HG03432 (cell line): ENCODE measurements around the gene SP2.
"Not testable (repeated sequence)": the region's sequence is repeated elsewhere in the genome, so short reads cannot be mapped to it uniquely, and the experiment has no call there.

ENCODE experiments used
- ATAC-seq: cut with Tn5 transposase; IDR thresholded peaks from one replicate; pipeline ENCODE4 v1.9.1; 2021; ENCODE audit warnings: mild to moderate bottlenecking, moderate library complexity; ENCODE audit not compliant: unreplicated experiment

The SP2 gene

DNA sequence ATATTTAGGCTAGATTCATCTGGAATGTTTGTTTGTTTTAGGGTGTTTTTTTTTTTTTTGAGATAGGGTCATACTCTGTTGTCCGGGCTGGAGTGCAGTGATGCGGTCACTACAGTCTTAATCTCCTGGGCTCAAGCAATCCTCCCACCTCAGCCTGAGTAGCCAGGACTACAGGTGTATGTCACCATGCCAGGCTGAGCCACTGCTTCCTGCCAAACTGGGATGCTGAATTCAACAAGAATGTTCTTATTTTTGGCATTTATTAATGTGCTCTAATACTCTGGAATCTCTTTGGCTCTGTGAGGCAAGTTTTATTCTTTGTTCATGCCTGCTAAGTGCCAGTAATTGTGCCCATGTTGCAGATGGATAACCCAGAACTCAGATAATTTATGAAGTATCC is 21.5 kb downstream of the SP2 start:
- ATAC-seq, result no peak

DNA sequence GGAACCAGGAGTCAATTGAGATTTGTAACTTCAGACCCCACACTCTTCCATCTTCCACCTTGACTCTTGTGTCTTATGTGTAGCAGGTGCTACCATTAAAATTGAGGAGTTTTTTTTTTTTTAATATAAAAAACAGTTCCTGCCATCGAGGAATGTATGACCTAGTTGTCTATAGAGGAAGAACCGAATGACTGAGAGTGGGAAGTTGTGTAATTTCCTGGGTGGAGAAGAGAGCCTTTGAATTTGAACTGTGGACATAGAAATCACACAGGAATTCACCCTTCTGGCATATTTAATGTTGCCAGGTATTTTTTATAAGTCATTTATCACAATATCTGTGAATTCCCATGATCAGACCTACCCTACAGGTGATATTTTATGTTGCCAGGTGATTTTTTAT is 22.0 kb downstream of the SP2 start:
- no peak for ATAC-seq

DNA sequence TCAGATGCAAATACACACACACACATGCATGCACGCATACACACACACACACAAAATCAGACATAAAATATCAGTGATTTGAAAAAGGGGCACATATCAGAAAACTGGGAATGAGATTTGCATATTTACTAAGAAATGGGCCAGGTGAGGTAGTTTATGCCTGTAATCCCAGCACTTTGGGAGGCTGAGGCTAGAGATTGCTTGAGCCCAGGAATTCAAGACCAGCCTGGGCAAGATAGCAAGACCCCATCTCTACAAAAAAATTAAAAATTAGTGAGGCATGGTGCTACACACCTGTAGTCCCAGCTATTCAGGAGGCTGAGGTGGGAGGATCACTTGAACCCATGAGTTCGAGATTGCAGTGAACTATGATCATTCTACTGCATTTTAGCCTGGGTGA is 23.0 kb downstream of the SP2 start:
- ATAC-seq, result no peak

DNA sequence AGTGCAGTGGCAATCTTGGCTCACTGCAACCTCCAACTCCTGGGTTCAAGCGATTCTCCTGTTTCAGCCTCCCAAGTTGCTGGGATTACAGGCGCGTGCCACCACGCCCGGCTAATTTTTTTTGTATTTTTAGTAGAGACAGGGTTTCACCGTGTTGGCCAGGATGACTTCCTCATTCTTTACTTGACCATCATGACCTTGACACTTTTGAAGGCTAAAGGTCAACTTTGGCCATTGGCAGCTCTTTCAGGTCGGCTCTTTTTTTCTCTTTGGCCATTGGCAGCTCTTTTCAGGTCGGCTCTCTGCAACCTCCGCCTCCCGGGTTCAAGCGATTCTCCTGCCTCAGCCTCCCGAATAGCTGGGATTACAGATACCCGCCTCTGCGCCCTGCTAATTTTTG is 23.9 kb downstream of the SP2 start:
- ATAC-seq, result not testable (repeated sequence)

DNA sequence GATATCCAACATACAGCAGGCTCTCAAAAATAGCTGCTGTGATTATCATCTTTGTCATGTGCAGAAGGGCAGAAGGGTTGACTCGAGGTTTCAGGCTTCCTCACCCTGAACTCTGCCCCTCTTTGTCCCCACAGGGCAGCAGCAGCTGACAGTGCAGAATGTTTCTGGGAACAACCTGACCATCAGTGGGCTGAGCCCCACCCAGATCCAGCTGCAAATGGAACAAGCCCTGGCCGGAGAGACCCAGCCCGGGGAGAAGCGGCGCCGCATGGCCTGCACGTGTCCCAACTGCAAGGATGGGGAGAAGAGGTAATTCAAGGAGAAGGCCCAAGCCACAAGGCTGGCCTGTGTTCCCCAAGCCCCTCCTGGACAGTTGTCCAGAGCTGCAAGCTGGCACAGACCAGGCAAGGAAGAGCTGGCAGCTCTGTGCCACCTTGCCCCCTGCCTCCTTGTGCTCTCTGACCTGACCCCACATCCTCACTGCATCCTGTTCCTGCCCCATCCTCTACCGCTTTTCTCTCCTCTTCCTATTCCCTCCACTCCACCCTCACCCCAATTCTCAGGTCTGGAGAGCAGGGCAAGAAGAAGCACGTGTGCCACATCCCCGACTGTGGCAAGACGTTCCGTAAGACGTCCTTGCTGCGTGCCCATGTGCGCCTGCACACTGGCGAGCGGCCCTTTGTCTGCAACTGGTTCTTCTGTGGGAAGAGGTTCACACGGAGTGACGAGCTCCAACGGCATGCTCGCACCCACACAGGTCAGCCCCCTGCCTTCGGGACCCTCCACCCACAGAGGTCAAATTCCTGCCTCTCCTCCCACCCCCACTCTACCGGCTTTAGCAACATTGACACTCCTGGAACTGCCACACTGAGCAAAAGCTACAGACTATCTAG is 29.0 kb downstream of the SP2 start:
- ATAC-seq, result no peak

DNA sequence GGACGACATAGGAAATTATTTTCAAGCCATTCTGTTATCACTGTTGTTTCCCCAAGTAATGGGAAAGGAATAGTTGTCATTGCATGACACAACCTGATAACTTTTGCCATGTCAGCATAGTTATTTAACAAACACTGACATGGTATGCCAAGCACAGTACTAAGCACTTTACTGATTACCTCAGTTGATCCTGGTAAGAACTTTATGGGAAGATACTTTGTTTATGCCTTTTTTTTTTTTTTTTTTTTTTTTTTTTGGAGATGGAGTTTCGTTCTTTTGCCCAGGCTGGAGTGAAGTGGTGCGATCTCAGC is 29.6 kb downstream of the SP2 start:
- ATAC-seq, result no peak

DNA sequence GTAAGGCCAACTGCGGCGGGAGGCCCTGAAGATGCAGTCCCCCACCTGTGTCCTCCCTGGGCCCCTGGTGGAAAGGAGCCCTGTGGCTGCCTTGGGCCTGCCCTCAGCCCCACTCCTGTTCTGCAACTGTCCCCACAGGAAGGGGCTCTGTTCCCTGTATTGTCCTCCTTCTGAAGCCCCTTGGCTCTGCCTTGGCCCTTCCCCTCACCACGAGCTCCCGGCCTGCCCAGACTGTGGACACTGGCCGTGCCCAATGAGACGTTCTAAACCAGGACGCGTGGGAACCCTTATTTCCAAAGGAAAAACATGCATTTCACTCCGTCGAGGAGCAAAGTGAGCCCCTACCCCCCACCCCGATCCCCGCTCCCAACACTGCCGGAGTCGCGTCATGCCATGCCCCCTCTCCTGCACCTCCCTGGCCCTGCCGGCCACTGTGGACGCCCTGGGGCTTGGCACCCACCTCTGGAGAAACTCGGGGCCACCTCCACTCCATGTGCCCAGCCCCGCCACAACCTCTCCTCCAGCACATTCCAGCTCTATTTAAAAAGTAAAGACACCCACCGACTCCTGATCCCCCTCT is 31.9 kb downstream of the SP2 start:
- ATAC-seq, result no peak

DNA sequence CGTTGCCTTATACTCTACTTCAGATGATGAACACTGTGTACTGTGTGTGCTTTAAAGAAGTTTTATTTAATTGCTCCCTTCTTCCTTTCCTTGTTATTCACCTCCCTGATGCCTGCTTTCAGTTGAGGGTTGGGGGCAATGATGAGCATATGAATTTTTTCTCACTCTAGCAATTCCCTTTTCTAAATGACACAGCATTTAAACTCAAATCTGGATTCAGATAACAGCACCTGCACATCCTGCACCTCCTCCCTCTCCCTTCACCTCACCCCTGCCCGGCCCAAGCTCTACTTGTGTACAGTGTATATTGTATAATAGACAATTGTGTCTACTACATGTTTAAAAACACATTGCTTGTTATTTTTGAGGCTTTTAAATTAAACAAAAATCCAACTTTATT is 32.4 kb downstream of the SP2 start:
- no peak for ATAC-seq

DNA sequence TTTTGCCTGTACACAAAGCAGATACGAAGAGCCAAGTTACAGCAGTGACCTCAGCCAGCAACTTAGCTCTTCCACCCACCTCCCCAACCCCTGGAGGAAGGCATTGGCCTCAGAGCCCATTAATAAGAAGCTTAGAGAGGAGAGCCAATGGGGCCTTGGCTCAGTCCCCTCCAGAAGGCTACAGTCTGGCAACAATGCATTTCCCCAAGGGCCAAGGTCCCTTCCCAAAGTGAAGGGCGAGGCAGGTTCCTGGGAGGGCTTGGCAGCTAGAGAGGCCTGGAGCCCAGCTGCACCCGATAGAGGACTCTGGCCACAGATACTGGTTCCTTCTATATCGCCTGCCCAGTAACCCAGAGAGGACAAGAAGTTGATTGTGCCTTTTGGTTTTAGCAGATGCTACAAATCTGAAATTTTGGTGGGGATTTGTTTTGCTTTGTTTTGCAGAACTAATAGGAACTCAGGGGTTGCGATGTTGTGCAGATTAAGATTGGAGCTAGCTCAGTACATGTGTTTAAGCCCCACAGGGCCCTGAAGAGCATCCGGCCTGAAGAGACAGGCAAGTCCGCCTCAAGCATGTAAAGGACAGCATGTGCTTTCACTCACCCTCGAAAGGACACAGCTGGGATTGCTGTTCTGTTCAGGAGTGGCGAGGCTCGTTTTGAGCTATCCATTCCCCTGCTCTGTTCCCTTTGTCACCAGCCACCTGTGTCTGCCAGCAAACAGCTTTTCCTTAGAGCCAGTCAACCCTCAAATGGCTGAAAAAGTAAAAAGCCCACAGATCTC is 33.4 kb downstream of the SP2 start:
- ATAC-seq, result no peak

DNA sequence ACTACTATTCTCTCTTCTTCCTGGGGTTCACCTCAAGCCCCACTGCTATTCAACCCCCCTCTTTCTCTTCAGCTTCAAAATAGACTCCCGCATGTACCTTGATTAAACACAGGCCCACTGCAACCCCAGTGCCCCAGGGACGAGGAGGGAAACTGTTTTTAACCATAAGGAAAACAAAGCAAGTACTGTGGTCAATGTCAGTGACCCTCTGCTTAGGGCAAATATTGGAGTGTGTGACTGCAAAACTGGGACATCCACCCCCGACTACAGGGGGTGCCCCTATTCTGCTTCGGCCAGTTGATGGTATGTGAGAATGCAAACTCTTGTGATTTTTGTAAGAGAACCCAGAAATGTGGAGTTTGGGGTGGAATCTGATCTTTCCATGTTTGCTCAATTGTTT is 35.8 kb downstream of the SP2 start:
- ATAC-seq, result no peak

DNA sequence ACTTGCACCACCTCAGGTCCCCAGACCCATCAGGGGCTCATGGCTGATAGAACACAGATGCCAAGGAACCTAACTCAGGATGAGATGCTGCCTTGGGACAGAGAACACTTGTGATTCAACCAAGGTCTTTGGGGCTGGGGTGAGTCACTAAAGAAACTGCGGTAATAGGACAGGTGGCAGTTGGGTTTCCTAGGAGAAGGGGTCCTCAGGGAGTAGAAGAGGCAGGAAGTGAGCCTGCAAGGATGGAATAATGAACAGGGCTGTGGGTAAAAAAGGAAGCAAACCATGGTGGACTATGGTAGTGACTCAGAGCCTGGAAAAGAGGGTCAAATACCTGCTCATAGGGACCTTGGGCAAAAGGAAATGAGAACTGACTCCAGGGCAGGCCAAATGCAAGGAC is 38.8 kb downstream of the SP2 start:
- ATAC-seq, result no peak

DNA sequence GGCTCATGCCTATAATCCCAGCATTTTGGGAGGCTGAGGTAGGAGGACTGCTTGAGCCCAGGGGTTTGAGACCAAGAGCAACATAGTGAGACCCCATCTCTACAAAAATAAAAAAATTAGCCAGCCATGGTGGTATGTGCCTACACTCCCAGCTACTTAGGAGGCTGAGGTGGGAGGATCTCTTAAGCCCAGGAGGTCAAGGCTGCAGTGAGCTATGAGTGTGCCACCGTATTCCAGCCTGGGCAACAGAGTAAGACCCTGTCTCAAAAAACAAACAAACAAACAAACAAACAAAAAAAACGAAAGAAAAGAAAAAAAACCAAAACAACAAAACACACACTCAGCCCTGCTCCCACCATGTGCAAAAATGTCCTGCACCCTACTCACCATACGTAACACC is 39.4 kb downstream of the SP2 start:
- not testable (repeated sequence) for ATAC-seq

DNA sequence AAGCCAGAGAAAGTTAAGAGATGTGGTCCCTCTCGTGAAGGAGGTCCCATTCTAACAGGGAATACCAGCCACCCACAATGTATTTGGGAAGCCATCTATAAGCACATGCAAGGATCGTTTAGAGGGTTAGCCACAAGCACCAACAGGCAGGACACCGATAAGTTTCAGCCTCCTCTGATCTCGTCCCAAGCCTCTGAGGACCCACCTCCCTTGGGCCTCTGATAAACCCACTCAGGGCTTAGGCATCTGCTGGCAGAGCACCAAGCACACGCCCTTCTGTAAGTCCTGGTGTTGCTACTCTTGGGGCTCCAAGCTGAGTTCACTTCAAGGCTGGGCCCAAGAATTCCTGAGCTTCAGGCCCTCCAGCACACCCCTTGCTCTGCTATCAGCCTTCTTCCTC is 39.9 kb downstream of the SP2 start:
- ATAC-seq, result no peak

DNA sequence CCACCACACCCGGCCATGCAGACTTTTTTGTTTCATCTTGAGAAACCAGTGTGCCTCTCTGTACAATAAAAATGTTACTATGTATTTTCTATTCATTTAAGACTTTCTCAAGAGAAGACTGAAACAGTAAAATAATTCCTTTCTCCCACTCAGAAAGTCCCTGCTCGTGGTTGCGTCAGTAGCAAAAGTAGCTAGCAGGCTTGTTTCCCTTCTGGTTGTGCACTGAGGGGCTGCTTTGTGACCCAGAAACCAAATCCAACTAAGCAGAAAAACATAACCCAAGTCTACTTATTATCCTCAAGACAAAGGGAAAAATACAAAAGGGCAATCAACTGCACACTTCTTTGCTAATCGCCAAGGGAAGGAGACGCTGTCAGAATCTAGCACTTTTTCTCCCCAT is 41.9 kb downstream of the SP2 start:
- no peak for ATAC-seq

DNA sequence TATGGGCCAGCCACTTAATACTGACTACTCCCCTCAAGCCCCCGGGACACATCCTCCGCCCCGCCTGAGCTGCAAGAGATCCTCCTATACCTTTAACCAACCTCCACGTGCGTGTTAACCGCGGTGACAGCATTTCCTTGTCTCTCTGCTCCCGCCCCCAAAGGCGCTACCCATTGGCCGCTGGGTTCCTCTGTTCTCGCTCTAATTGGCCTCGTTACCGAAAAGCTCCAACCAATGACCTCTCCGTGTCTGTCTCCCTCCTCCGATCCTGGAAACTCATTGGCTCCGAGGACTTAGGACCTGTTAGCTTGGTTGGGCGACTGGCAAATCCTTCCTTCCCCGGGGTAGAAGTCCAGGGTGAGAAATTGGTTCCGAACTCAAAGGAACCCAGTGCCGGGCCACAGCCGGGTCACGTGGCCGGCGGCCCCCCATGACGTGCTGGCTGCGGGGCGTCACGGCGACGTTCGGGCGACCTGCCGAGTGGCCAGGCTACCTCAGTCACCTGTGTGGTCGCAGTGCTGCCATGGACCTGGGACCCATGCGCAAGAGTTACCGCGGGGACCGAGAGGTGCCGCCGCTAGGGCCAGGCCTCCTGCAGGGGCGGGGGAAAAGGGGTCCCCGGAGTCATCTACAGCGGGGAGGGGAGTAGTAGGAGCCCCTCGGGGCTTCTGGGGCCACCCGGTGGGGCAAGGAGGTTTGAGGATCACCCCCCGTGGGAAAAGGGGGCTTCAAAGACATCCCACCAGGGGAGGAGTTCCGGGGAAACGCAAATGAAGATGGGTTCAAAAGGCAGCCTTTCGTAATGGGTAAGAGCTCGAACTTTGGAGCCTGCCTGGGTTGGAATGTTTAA is 45.4 kb downstream of the SP2 start, which contains the start of gene PNPO:
Gene PNPO (plus strand): TSS at position 326 of the 850 bp plus-strand sequence. CDS start 105 bp downstream, at position 431.
- ATAC-seq, result peak; percentile 88

DNA sequence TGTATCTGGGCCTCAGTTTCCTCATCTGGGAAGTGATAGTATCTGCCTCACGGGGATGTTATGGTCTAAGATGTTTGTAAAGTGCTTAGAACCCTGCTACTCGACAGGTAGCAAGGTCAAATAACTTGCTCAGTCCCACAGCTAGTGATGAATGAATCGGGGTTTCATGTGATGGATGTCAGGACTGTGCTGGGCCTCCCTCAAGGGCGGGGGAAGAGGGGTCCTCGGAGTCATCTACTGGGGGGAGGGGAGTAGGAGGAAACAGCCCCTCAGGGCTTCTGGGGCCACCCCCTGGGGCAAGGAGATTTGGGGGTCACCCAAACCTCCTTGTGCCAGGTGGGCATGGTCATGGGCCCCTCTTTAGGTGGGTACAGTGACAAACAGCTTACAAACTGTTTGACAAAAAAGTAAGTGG is 46.1 kb downstream of the SP2 start:
- no peak for ATAC-seq

DNA sequence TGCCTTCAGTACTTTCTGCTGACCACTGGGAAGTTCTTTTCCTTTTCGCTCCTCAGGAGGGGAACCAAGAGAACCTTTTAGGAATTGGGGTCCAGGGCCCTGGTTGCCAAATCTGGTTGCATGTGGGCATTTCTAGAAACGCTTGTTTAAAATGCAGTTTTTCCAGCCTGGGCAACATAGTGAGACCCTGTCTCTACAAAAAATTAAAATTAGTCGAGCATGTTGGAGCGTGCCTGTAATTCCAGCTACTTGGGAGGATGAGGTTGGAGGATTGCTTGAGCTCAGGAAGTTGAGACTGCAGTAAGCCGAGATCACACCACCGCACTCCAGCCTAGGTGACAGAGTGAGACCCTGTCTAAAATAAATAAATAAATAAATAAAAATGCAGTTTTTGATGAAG is 46.5 kb downstream of the SP2 start:
- no peak for ATAC-seq

DNA sequence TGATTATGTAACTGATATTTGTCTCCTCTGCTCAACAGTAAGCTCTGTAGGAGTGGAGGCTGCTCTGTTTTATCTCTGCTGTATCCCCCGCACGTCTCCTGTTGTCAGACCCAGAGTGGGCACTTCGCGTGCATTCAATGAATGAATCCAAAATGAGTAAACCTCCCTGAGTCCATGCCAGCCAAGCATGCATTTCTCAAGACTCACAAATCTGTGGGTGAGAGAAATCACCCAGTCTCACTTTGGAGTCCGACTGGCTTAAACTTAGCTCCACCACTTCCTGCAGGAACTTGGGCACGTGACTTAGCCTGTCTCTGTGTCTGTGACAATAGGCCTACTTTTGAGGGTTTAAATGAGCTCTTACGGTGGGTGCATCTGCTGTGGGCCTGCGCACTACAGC is 49.0 kb downstream of the SP2 start:
- ATAC-seq, result no peak

DNA sequence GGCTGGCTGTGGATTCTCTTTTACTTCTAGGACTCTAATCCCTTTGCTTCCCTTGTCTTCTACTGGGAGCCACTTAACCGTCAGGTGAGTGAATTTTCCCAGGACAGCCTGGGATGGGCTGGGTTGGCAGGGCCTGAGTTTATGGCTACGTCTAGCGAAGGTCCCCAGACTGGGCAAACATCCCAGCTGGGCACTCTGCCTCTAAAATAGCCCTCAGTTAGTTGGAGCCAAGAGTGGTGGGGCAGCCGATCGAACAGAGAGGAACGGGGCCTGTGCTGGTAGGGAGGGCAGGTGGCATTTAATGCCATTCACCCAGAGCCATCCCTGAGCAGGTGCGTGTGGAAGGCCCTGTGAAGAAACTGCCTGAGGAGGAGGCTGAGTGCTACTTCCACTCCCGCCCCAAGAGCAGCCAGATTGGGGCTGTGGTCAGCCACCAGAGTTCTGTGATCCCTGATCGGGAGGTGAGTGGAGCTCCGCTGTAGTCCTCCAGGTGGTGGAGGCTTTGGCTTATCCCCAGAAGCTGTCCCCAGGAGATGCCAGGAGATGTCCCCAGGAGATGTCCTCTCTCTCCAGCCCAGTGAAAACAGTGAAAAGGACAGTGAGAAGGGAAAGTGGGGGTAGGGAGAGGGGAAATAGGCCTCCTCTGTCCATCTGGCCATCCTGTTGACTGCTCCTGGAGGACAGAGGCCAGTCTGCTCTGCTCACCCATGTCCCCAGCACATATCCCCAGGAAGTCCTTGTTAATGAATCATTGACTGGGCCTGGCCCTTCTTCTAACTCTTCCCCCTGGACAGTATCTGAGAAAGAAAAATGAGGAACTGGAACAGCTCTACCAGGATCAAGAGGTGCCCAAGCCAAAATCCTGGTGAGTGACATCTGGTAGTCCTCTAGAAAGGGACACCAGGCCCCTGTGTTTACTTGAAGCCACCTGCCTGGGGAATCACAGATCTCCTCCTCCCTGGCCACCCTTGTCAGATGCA is 49.8 kb downstream of the SP2 start:
- ATAC-seq, result no peak

DNA sequence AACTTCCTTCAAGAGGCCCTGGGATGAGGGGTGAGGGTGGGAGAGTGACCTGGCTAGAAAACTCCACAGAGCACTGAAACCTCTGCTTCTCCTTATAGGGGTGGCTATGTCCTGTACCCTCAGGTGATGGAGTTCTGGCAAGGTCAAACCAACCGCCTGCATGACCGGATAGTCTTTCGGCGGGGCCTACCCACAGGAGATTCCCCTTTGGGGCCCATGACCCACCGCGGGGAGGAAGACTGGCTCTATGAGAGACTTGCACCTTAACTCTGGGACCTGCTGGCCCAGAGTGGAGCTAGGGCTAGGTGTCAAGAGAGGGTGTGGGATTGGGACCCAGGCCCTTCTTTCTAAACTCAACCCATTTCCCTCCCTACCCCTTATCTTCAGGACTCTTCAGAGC is 50.5 kb downstream of the SP2 start:
- ATAC-seq, result no peak
